Measurements from ENCODE around the gene PBX3.

PBX3 gene

GRCh38 chr9:125826850-125827249 is 79.7 kb downstream of the PBX3 start:
- no peak for DNase-seq

- peak; percentile 54 for DNase-seq
Measured at GRCh38 chr9:125829743-125830142, 82.6 kb downstream of the PBX3 start.

GRCh38 chr9:125831054-125831453 is 83.9 kb downstream of the PBX3 start:
- DNase-seq: no peak

- no peak for DNase-seq
Measured at GRCh38 chr9:125831616-125832015, 84.4 kb downstream of the PBX3 start.

GRCh38 chr9:125835655-125836054 is 88.5 kb downstream of the PBX3 start:
- no peak for DNase-seq

GRCh38 chr9:125839317-125839716 is 92.1 kb downstream of the PBX3 start:
- no peak for DNase-seq

- DNase-seq: no peak
Measured at GRCh38 chr9:125841444-125841843, 94.3 kb downstream of the PBX3 start.

GRCh38 chr9:125842242-125842641 is 95.1 kb downstream of the PBX3 start:
- DNase-seq: no peak

GRCh38 chr9:125843646-125844045 is 96.5 kb downstream of the PBX3 start:
- no peak for DNase-seq

GRCh38 chr9:125844611-125845010 is 97.4 kb downstream of the PBX3 start:
- no peak for DNase-seq

GRCh38 chr9:125845271-125845808 is 98.2 kb downstream of the PBX3 start:
- no peak for DNase-seq

GRCh38 chr9:125847735-125848134 is 100.6 kb downstream of the PBX3 start:
- no peak for DNase-seq

GRCh38 chr9:125850106-125850632 is 103.0 kb downstream of the PBX3 start:
- no peak for DNase-seq

- DNase-seq: no peak
Measured at GRCh38 chr9:125850763-125851162, 103.6 kb downstream of the PBX3 start.

- no peak for DNase-seq
Measured at GRCh38 chr9:125851979-125852378, 104.8 kb downstream of the PBX3 start.

GRCh38 chr9:125852386-125852785 is 105.2 kb downstream of the PBX3 start:
- DNase-seq: no peak

- DNase-seq: no peak
Measured at GRCh38 chr9:125854553-125855275, 107.5 kb downstream of the PBX3 start.

- DNase-seq: no peak
Measured at GRCh38 chr9:125856331-125856730, 109.2 kb downstream of the PBX3 start.

GRCh38 chr9:125861405-125862058 is 114.4 kb downstream of the PBX3 start:
- no peak for DNase-seq

GRCh38 chr9:125863923-125864322 is 116.8 kb downstream of the PBX3 start:
- no peak for DNase-seq

GRCh38 chr9:125867751-125868415 is 120.7 kb downstream of the PBX3 start:
- no peak for DNase-seq

GRCh38 chr9:125878164-125878631 is 131.0 kb downstream of the PBX3 start:
- DNase-seq: no peak

- DNase-seq: no peak
Measured at GRCh38 chr9:125881042-125881441, 133.9 kb downstream of the PBX3 start.
